ENCODE measurements around the gene DUSP5. TPM values are rescaled to one million over a fixed set of nuclear protein-coding genes. Genes with fewer than 3 reads are reported as not detected.
"Not testable (repeated sequence)": the region's sequence is repeated elsewhere in the genome, so short reads cannot be mapped to it uniquely, and the experiment has no call there.

The DUSP5 gene
- total RNA-seq, 1 donor from 2014 or later: 16.3 TPM

DNA sequence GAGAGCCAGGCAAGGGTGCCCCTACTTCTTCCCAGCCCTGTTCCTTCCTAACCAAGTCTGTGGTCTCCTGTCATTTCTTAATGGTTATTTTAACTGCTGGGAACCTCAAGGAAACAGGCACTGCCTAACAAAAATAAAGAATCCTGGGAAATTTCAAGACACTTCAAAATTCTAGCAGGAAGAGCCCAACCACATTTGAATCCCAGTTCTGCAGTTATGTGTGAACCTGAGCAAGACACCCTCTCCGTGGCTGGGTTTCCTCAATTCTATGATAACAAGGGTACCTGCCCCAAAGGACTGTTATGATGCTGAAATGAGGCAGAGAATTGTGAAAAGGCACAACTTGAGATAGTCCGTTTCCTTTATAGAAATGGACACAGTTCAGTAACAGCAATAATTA, 36.2 kb upstream of the DUSP5 start:
- Mint-ChIP-seq H3K4me1 (ENCODE audit: unreplicated experiment) (peaks cover 22% of the 10 kb centered on the region), H3K27me3 (no peaks in the 10 kb centered on the region), H3K36me3 (no peaks in the 10 kb centered on the region), H3K4me3 (no peak overlapping the region), H3K9me3 (no peaks in the 10 kb centered on the region), H3K27ac (peak overlapping the region; percentile 59)
- DNase-seq (ENCODE audit: extremely low spot score, unreplicated experiment): no peak
- TF ChIP-seq, protein P1, sequence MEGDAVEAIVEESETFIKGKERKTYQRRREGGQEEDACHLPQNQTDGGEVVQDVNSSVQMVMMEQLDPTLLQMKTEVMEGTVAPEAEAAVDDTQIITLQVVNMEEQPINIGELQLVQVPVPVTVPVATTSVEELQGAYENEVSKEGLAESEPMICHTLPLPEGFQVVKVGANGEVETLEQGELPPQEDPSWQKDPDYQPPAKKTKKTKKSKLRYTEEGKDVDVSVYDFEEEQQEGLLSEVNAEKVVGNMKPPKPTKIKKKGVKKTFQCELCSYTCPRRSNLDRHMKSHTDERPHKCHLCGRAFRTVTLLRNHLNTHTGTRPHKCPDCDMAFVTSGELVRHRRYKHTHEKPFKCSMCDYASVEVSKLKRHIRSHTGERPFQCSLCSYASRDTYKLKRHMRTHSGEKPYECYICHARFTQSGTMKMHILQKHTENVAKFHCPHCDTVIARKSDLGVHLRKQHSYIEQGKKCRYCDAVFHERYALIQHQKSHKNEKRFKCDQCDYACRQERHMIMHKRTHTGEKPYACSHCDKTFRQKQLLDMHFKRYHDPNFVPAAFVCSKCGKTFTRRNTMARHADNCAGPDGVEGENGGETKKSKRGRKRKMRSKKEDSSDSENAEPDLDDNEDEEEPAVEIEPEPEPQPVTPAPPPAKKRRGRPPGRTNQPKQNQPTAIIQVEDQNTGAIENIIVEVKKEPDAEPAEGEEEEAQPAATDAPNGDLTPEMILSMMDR (conservative IDR thresholded peaks at IDR 0.05): no peak

DNA sequence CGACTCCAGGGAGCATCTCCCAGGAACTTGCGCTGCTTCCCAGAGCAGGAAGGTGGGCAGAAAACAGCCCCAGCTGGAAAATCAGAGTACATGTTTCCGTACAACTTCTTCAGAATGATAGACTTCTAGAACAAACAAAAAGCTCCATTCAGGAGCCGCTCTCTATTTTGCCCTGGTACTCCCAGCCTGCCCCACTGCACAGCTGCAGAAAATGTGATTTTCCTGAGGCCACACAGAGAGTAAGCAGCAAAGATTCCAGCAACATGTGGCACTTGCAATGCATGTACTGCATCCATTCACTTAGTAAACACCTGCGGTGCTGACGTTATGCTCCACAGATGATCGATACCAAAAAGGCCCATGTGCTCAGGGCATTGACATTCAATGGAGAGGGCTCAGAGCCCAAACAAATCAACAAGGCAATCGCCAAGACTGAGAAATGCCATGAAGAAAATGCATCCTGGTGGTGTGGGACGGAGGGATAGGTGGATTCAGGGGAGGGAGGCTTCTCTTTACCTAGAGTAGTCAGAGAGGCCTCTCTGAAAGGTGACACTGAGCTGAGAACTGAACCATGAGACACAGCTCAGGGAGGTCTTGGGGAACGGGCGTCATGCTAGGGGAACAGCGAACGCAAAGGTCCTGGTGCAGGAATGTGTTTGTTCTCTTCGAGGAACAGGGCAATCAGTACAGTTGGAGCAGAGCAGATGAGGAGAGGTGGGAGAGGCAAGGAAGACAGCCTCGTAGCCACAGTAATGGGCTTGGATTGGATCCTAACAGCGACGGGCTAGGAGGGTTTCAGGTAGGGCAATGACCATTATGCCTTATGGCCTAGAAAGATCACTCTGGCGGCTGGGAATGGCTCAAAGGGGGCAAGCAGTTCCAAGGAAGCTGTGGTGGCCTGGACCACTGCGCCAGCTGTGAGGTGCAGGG, 35.3 kb upstream of the DUSP5 start:
- TF ChIP-seq, protein P1 (conservative IDR thresholded peaks at IDR 0.05): no peak
- H3K27ac Mint-ChIP-seq: peak overlapping the region; percentile 59
- H3K9me3 Mint-ChIP-seq: no peaks in the 10 kb centered on the region
- H3K4me1 Mint-ChIP-seq (ENCODE audit: unreplicated experiment): peaks cover 22% of the 10 kb centered on the region
- no peaks in the 10 kb centered on the region for H3K27me3 Mint-ChIP-seq
- H3K36me3 Mint-ChIP-seq: no peaks in the 10 kb centered on the region
- H3K4me3 Mint-ChIP-seq: no peak overlapping the region
- DNase-seq (ENCODE audit: extremely low spot score, unreplicated experiment): no peak

DNA sequence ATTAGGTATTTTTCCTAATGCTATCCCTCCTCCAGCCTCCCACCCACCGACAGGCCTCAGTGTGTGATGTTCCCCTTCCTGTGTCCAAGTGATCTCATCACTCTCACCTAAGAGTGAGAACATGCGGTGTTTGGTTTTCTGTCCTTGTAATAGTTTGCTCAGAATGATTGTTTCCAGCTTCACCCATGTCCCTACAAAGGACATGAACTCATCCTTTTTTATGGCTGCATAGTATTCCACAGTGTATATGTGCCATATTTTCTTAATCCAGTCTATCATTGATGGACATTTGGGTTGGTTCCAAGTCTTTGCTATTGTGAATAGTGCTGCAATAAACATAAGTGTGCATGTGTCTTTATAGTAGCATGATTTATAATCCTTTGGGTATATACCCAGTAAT, 29.4 kb upstream of the DUSP5 start:
- not testable (repeated sequence) for H3K4me3 Mint-ChIP-seq; H3K9me3 Mint-ChIP-seq; H3K27me3 Mint-ChIP-seq; H3K36me3 Mint-ChIP-seq; H3K27ac Mint-ChIP-seq; DNase-seq (ENCODE audit: extremely low spot score, unreplicated experiment); H3K4me1 Mint-ChIP-seq (ENCODE audit: unreplicated experiment)

GRCh38 chr10:110470541-110470940, 27.2 kb upstream of the DUSP5 start:
- not testable (repeated sequence) for H3K27ac Mint-ChIP-seq; H3K27me3 Mint-ChIP-seq; H3K36me3 Mint-ChIP-seq; DNase-seq (ENCODE audit: extremely low spot score, unreplicated experiment); H3K9me3 Mint-ChIP-seq; H3K4me3 Mint-ChIP-seq
- H3K4me1 Mint-ChIP-seq (ENCODE audit: unreplicated experiment): peaks cover 13% of the 10 kb centered on the region

DNA sequence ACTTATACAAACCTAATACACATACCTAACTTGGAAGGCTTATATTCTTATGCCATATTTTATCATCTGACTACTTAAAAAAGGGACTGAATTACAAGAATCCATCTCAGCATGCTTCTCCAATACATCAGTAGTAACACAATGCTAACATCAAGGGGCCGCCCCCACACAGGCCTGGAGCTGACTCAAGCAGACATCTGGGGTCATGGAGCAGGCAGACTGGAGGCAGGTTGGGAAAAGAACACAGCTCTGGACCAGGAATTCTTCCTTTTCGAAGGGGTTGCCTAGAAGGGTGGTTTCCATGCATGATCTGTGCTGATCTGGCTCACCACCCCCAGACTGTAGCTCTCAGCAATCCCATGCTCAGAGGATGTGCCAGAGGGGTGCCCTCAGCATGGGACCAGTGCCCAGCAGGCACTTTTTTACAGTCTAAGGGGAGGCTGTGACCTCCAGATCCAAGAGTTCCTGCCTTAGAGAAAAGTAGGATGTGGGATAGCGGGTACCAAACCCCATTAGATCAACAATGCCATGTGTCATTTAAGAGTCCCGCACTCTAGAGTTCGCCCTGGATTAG, 26.1 kb upstream of the DUSP5 start:
- H3K27me3 Mint-ChIP-seq: no peaks in the 10 kb centered on the region
- no peaks in the 10 kb centered on the region for H3K36me3 Mint-ChIP-seq
- DNase-seq (ENCODE audit: extremely low spot score, unreplicated experiment): no peak
- H3K27ac Mint-ChIP-seq: no peak overlapping the region
- TF ChIP-seq, protein P1 (conservative IDR thresholded peaks at IDR 0.05): no peak
- H3K4me1 Mint-ChIP-seq (ENCODE audit: unreplicated experiment): peaks cover 13% of the 10 kb centered on the region
- H3K4me3 Mint-ChIP-seq: no peak overlapping the region
- no peaks in the 10 kb centered on the region for H3K9me3 Mint-ChIP-seq

GRCh38 chr10:110474017-110474416, 23.7 kb upstream of the DUSP5 start:
- Mint-ChIP-seq H3K27me3 (no peaks in the 10 kb centered on the region), H3K27ac (peak overlapping the region; percentile 23), H3K4me1 (ENCODE audit: unreplicated experiment) (peaks cover 13% of the 10 kb centered on the region), H3K4me3 (no peak overlapping the region), H3K9me3 (no peaks in the 10 kb centered on the region), H3K36me3 (no peaks in the 10 kb centered on the region)
- no peak for DNase-seq (ENCODE audit: extremely low spot score, unreplicated experiment)
- TF ChIP-seq, protein P1 (conservative IDR thresholded peaks at IDR 0.05): no peak
